Measurements from ENCODE around the gene NAT16. TPM values are rescaled to one million over a fixed set of nuclear protein-coding genes. Genes with fewer than 3 reads are reported as not detected.
A peak's percentile ranks its signal among the peaks of the same experiment; 100 is the strongest.

NAT16 gene
- total and polyA plus RNA-seq, 2 of the 13 experiments (the other 11 are each of a cell fraction or from before 2014, with no cell fraction given) = 0.04 TPM; not detected in 1

DNA sequence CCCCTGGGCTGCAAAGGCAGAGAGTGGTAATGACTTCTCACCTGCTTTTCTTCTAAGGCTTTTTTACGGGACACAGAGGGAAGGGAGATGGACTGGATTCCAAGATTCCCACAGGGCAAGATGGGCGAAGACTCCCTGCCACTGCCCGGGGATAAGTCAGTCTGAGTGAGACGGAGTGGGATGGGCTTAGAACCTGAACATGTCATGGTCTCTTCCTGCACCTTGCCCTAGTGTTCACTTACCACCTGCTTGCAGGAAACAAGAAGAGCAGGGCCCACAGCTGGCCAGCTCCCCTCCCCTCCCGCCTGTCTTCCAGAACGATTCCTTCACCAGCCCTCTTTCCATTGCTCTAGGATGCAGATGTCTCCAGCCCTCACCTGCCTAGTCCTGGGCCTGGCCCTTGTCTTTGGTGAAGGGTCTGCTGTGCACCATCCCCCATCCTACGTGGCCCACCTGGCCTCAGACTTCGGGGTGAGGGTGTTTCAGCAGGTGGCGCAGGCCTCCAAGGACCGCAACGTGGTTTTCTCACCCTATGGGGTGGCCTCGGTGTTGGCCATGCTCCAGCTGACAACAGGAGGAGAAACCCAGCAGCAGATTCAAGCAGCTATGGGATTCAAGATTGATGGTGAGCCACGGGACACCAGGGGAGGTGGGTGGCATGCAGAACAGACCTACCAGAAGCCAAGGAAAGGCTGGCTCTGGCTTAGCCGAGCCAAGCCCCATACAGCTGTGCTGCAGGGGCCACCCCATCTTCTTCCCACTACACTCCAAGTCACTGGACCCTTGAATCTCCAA is 51.9 kb downstream of the NAT16 start (continued):
- TF ChIP-seq, protein P1, sequence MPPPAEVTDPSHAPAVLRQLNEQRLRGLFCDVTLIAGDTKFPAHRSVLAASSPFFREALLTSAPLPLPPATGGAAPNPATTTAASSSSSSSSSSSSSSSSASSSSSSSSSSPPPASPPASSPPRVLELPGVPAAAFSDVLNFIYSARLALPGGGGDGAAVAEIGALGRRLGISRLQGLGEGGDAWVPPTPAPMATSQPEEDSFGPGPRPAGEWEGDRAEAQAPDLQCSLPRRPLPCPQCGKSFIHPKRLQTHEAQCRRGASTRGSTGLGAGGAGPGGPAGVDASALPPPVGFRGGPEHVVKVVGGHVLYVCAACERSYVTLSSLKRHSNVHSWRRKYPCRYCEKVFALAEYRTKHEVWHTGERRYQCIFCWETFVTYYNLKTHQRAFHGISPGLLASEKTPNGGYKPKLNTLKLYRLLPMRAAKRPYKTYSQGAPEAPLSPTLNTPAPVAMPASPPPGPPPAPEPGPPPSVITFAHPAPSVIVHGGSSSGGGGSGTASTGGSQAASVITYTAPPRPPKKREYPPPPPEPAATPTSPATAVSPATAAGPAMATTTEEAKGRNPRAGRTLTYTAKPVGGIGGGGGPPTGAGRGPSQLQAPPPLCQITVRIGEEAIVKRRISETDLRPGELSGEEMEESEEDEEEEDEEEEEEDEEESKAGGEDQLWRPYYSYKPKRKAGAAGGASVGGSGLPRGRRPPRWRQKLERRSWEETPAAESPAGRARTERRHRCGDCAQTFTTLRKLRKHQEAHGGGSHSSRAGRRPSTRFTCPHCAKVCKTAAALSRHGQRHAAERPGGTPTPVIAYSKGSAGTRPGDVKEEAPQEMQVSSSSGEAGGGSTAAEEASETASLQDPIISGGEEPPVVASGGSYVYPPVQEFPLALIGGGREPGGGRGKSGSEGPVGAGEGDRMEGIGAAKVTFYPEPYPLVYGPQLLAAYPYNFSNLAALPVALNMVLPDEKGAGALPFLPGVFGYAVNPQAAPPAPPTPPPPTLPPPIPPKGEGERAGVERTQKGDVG (CRISPR knock-in tag; IDR thresholded peaks at IDR 0.05; ENCODE audit: borderline replicate concordance) = no peak
- TF ChIP-seq ESRRA (CRISPR knock-in tag; IDR thresholded peaks at IDR 0.05; ENCODE audit: low read depth) = no peak
- TF ChIP-seq, protein P2, sequence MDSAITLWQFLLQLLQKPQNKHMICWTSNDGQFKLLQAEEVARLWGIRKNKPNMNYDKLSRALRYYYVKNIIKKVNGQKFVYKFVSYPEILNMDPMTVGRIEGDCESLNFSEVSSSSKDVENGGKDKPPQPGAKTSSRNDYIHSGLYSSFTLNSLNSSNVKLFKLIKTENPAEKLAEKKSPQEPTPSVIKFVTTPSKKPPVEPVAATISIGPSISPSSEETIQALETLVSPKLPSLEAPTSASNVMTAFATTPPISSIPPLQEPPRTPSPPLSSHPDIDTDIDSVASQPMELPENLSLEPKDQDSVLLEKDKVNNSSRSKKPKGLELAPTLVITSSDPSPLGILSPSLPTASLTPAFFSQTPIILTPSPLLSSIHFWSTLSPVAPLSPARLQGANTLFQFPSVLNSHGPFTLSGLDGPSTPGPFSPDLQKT (CRISPR knock-in tag; IDR thresholded peaks at IDR 0.05; ENCODE audit: borderline replicate concordance) = no peak
- TF ChIP-seq, protein P3, sequence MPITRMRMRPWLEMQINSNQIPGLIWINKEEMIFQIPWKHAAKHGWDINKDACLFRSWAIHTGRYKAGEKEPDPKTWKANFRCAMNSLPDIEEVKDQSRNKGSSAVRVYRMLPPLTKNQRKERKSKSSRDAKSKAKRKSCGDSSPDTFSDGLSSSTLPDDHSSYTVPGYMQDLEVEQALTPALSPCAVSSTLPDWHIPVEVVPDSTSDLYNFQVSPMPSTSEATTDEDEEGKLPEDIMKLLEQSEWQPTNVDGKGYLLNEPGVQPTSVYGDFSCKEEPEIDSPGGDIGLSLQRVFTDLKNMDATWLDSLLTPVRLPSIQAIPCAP (CRISPR knock-in tag; IDR thresholded peaks at IDR 0.05; ENCODE audit: low read depth) = no peak
- TF ChIP-seq ZNF431 (CRISPR knock-in tag; IDR thresholded peaks at IDR 0.05; ENCODE audit: borderline replicate concordance, low read depth) = 0 out of 2 replicates have a peak, but pooled peaks have one; percentile 21
- peak; percentile 67 for TF ChIP-seq ZNF816 (CRISPR knock-in tag; IDR thresholded peaks at IDR 0.05; ENCODE audit: borderline replicate concordance)
- TF ChIP-seq RFXANK (CRISPR knock-in tag; IDR thresholded peaks at IDR 0.05) = no peak
- TF ChIP-seq ZBTB39 (CRISPR knock-in tag; IDR thresholded peaks at IDR 0.05) = no peak
- TF ChIP-seq BRCA1 (CRISPR knock-in tag; IDR thresholded peaks at IDR 0.05) = no peak
- TF ChIP-seq KDM5A (IDR thresholded peaks at IDR 0.05; ENCODE audit: borderline replicate concordance, low read length) = no peak
- TF ChIP-seq ZNF792 (CRISPR knock-in tag; IDR thresholded peaks at IDR 0.05) = no peak
- no peak for TF ChIP-seq ZNF281 (CRISPR knock-in tag; IDR thresholded peaks at IDR 0.05; ENCODE audit: borderline replicate concordance)
- no peak for TF ChIP-seq ZUFSP (CRISPR knock-in tag; IDR thresholded peaks at IDR 0.05; ENCODE audit: borderline replicate concordance)
- TF ChIP-seq SP5 (CRISPR knock-in tag; IDR thresholded peaks at IDR 0.05; ENCODE audit: borderline replicate concordance, low read depth) = no peak
- no peak for TF ChIP-seq ZSCAN31 (CRISPR knock-in tag; IDR thresholded peaks at IDR 0.05; ENCODE audit: low read depth)
- no peak; the same call in 1 of the 2 replicates for TF ChIP-seq SPEN (CRISPR knock-in tag; IDR thresholded peaks at IDR 0.05; ENCODE audit: low read depth)
